Measurements from ENCODE around the gene FLT1. TPM values are rescaled to one million over a fixed set of nuclear protein-coding genes. Genes with fewer than 3 reads are reported as not detected.

The FLT1 gene
- total and polyA plus RNA-seq, 2 of the 13 experiments (the other 11 are each of a cell fraction or from before 2014, with no cell fraction given), result 0.02 TPM; not detected in 1

GRCh38 chr13:28322256-28322905 lies 172.5 kb downstream of the FLT1 start (continued):
- TF ChIP-seq ZBTB40 (IDR thresholded peaks at IDR 0.05) (no peak), ZBTB40 (CRISPR knock-in tag; IDR thresholded peaks at IDR 0.05) (no peak), TFDP1 (CRISPR knock-in tag; IDR thresholded peaks at IDR 0.05; ENCODE audit: borderline replicate concordance) (no peak), KIAA2018 (CRISPR knock-in tag; IDR thresholded peaks at IDR 0.05; ENCODE audit: borderline replicate concordance) (no peak)
